Measurements from ENCODE around the gene PRSS33. TPM values are rescaled to one million over a fixed set of nuclear protein-coding genes. Genes with fewer than 3 reads are reported as not detected.

Gene PRSS33
- total RNA-seq, 1 experiment from 2014 or later, result not detected

DNA sequence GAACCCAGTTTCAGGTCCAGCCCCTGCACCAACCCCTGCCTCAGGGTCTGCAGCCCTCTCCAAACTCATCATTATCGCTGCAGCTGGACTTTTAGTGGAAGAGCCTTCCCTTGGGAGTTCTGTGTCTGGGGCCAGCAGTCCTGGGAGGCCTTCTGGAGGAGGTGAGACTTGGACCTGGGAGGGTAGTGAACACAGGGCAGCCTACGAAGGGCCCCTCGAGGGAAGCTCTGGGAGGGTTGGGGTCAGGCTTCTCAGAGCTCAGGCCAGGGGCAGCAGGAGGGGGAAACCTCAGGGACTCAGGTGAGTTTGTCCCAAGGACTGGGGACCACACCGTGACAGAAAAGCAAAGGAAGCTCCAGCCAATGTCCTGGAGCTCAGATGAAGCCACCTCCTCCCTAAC is 46.2 kb downstream of the PRSS33 start:
- Histone ChIP-seq H3K9ac (ENCODE audit: extremely low read depth, insufficient read length, low read length) (no peak overlapping the region), H2BK120ac (ENCODE audit: low read depth, low read length, poor library complexity, severe bottlenecking) (no peak overlapping the region), H3K79me2 (ENCODE audit: insufficient read depth, low read length) (no peaks in the 10 kb centered on the region), H3K27me3 (ENCODE audit: insufficient read depth, low read length) (no peaks in the 10 kb centered on the region), H3K56ac (ENCODE audit: insufficient read length, low read depth, low read length) (no peak overlapping the region), H3K14ac (ENCODE audit: insufficient read depth, low read length) (no peak overlapping the region), H2AFZ (ENCODE audit: low read length) (no peak overlapping the region), H3K4ac (ENCODE audit: low read depth, low read length) (no peak overlapping the region), H4K8ac (replicated peaks; ENCODE audit: insufficient read length, low read depth, low read length) (no peak overlapping the region), H2BK20ac (ENCODE audit: low read depth, low read length, poor library complexity, severe bottlenecking) (no peak overlapping the region), H2BK15ac (ENCODE audit: low read depth, low read length) (no peak overlapping the region), H3K27ac (ENCODE audit: insufficient read length, low read depth, low read length) (no peak overlapping the region), H3K18ac (ENCODE audit: insufficient read length, low read depth, low read length) (no peak overlapping the region), H4K5ac (ENCODE audit: insufficient read length, low read depth, low read length) (no peak overlapping the region), H3K79me1 (ENCODE audit: insufficient read depth, low read depth, low read length, poor library complexity, severe bottlenecking) (no peaks in the 10 kb centered on the region), H3K4me1 (ENCODE audit: insufficient read depth, low read length) (no peaks in the 10 kb centered on the region), H4K91ac (ENCODE audit: insufficient read length, low read depth, low read length) (no peak overlapping the region), H2AK5ac (ENCODE audit: insufficient read length, low read length) (no peak overlapping the region), H2BK5ac (ENCODE audit: insufficient read length, low read length) (no peak overlapping the region), H3K4me2 (ENCODE audit: insufficient read depth, insufficient read length, low read length) (no peak overlapping the region), H3K23ac (ENCODE audit: insufficient read length, low read depth, low read length) (no peak overlapping the region), H4K20me1 (ENCODE audit: control insufficient read depth, insufficient read depth, insufficient read length) (no peaks in the 10 kb centered on the region), H3T11ph (ENCODE audit: low read length) (no peak overlapping the region), H3K9me3 (ENCODE audit: control insufficient read depth, low read depth, low read length) (no peaks in the 10 kb centered on the region), H2BK12ac (ENCODE audit: insufficient read length, low read depth, low read length) (no peak overlapping the region), H3K23me2 (ENCODE audit: insufficient read length, low read depth, low read length, poor library complexity, severe bottlenecking) (no peaks in the 10 kb centered on the region)
- TF ChIP-seq, protein P1, sequence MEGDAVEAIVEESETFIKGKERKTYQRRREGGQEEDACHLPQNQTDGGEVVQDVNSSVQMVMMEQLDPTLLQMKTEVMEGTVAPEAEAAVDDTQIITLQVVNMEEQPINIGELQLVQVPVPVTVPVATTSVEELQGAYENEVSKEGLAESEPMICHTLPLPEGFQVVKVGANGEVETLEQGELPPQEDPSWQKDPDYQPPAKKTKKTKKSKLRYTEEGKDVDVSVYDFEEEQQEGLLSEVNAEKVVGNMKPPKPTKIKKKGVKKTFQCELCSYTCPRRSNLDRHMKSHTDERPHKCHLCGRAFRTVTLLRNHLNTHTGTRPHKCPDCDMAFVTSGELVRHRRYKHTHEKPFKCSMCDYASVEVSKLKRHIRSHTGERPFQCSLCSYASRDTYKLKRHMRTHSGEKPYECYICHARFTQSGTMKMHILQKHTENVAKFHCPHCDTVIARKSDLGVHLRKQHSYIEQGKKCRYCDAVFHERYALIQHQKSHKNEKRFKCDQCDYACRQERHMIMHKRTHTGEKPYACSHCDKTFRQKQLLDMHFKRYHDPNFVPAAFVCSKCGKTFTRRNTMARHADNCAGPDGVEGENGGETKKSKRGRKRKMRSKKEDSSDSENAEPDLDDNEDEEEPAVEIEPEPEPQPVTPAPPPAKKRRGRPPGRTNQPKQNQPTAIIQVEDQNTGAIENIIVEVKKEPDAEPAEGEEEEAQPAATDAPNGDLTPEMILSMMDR (conservative IDR thresholded peaks at IDR 0.05), result no peak
- Mint-ChIP-seq H3K27me3 (ENCODE audit: low read depth) (no peaks in the 10 kb centered on the region; the same call in 1 of the 2 replicates), H3K4me3 (no peak overlapping the region), H3K27ac (no peak overlapping the region; a peak in 1 of 7 replicates), H3K4me1 (peaks cover 9 to 21% of the 10 kb centered on the region in 2 experiments; a peak in 2 of 4 replicates), H3K9me3 (no peaks in the 10 kb centered on the region), H3K36me3 (ENCODE audit: insufficient read depth in 1 of 3, low read depth in 3 of 3) (no peaks in the 10 kb centered on the region)
- DNase-seq, result no peak
- no CpG with 5 or more reads among the region's 4 CpGs for WGBS (ENCODE audit: extremely low coverage, insufficient read length, low lambda C conversion rate)
